Right lobe of liver (tissue), 6 donors: ENCODE results near the gene VPS37D. TPM values are rescaled to one million over a fixed set of nuclear protein-coding genes. Genes with fewer than 3 reads are reported as not detected.
"Not testable (repeated sequence)": the region's sequence is repeated elsewhere in the genome, so short reads cannot be mapped to it uniquely, and the experiment has no call there.

Experiments used
- ATAC-seq, 4 donors: fragments of 200-7000 bp; cut with Tn5 transposase; one replicate each; pipeline ENCODE4 v1.9.1; 2020; ENCODE audit warnings: mild to moderate bottlenecking in 4 of 4, moderate library complexity in 4 of 4
- DNase-seq, 3 donors: peaks; one replicate each; pipeline ENCODE4 v3.0.0-alpha.2; 2020
- H3K27ac ChIP-seq, 3 donors: fragments of 200-600 bp; one replicate each; pipeline ENCODE4 v1.8.0; 2022
- H3K27me3 ChIP-seq, 2 donors: fragments of 200-600 bp; one replicate each; pipeline ENCODE4 v1.8.0; 2022
- H3K36me3 ChIP-seq, 4 donors: fragments of 200-600 bp; sonication (generic) in 1 of 4; one replicate each; pipeline versions ENCODE4 v1.5.1 to v1.8.0; 2017 to 2022; ENCODE audit warnings: control low read depth in 1 of 4
- H3K4me1 ChIP-seq, 4 donors: fragments of 200-600 bp; sonication (generic) in 1 of 4; one replicate each; pipeline versions ENCODE4 v1.5.1 to v1.8.0; 2017 to 2022; ENCODE audit warnings: control low read depth in 1 of 4
- H3K4me3 ChIP-seq, 3 donors: fragments of 200-600 bp; one replicate each; pipeline ENCODE4 v1.8.0; 2022
- H3K9me3 ChIP-seq, 4 donors: fragments of 200-600 bp; sonication (generic) in 1 of 4; one replicate each; pipeline versions ENCODE4 v1.5.1 to v1.8.0; 2017 to 2022; ENCODE audit warnings: control low read depth in 1 of 4
- CTCF ChIP-seq, 4 donors: fragments of 200-600 bp in 3 of 4; fragments of 450-650 bp in 1 of 4; IDR thresholded peaks; one replicate each; pipeline versions ENCODE4 v1.5.1 to v1.8.0; 2016 to 2022; ENCODE audit warnings: antibody characterized with exemption in 4 of 4, mild to moderate bottlenecking in 2 of 4
- POLR2A ChIP-seq: fragments of 450-650 bp; IDR thresholded peaks from one replicate; pipeline ENCODE4 v1.6.1; 2017; ENCODE audit warnings: antibody characterized with exemption, mild to moderate bottlenecking
- WGBS: methylation state at CpG from one replicate; pipeline ENCODE4 v1.1.6; 2018; ENCODE audit warnings: low coverage, low lambda C conversion rate; ENCODE audit not compliant: insufficient coverage; ENCODE audit errors: missing lambda C conversion rate; 5-methylcytosine and 5-hydroxymethylcytosine counted together
- intact Hi-C, 2 donors: fragments of 100-400 bp; cut with DNase I; formaldehyde crosslinking; loops; one replicate each; pipeline versions ENCODE4 v1.11.2 to v1.14.1; 2022
- total RNA-seq, 6 experiments: library from RNA; depleted of rRNA in 2 of 6; stranded (reverse); fragments of >200 nt in 2 of 6; fragmentation: NEBNext Ultra II Directional in 3 of 6; extraction: Animal tissue kit (Norgen Biotek cat#: 25700) in 3 of 6; gene quantifications; one replicate each; pipeline versions ENCODE4 v1.1.0 to v1.2.4, GENCODE V29; 2016 to 2023
- donor health status: DM: no; HTN: yes; CAD: no.
- donor health status: DM: no; HTN: no; CAD: no.
- donor health status: DM: no; HTN: no; CAD: no.
- donor health status: DM: no; HTN: yes; CAD: no.
- donor health status: DM: no; HTN: yes; CAD: no.

The VPS37D gene
- total RNA-seq, 6 experiments from 2014 or later: 1.2 to 3.0 (median 2.2) TPM

DNA sequence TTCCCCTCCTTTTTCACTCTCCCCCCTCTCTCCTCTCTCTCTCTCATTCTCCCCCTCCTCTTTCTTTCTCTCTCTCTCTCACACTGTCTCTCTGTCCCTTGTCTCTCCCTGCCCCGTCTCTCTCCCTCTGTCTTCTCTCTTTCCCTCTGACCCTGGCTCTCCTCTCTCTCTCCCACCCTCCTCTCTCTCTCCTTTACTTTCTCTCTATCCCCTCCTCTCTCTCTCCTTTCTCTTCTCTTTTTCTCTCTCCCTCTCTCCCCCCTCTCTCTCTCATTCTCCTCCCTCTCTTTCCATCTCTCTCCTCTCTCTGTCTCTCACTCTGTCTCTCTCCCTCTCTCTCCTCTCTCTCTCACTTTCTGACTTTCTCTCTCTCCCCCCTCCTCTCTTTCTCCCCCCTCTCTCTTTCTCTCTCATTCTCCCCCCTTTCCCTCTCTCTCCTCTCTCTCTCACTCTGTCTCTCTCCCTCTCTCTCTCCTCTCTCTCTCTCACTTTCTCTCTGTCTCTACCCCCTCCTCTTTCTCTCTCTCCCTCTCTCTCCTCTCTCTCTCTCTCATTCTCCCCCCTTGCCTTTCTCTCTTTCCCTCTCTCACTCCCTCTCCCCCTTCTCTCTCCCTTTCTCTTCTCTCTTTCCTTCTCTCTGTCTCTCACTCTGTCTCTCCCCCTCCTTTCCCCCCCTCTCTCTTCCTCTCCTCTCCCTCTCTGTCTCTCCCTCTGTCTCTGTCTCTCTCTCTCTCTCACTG lies 18.9 kb upstream of the VPS37D start:
- no peak for DNase-seq
- intact Hi-C loops: no loop called here
- TF ChIP-seq POLR2A (no peak), CTCF (IDR thresholded peaks at IDR 0.05) (no peak)
- 41% methylated on average over 1 of the region's 1 CpG for WGBS
- Histone ChIP-seq H3K36me3 (no peaks in the 10 kb centered on the region), H3K27ac (no peak overlapping the region), H3K4me3 (no peak overlapping the region), H3K27me3 (no peaks in the 10 kb centered on the region), H3K9me3 (no peaks in the 10 kb centered on the region), H3K4me1 (peaks cover 0 to 9% (median 3%) of the 10 kb centered on the region in 4 donors)
- ATAC-seq: no peak

DNA sequence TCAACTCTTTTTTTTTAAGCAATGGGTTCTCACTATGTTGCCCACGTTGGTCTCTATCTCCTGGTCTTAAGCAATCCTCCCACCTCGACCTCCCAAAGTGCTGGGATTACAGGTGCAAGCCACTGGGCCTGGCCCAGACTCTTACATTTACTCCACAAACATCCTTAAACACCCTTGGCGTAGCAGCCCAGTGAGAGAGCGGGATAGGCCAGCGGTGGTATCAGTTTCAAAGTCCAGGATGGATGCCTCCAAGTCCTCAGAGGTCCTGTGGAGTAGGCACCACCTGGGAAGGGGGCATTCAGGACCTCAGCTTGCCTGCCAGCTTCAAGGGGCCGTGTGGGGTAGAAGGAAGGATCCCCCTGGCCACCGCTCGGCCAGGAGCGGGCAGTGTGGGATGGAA lies 18.1 kb upstream of the VPS37D start:
- peaks cover 0 to 9% (median 3%) of the 10 kb centered on the region in 4 donors for H3K4me1 ChIP-seq
- H3K27ac ChIP-seq: no peak overlapping the region
- no peaks in the 10 kb centered on the region for H3K27me3 ChIP-seq
- no peaks in the 10 kb centered on the region for H3K36me3 ChIP-seq
- ATAC-seq (no peak), DNase-seq (no peak)
- H3K4me3 ChIP-seq: no peak overlapping the region
- intact Hi-C loops: no loop called here
- 23% methylated on average over 6 of the region's 9 CpGs for WGBS
- no peaks in the 10 kb centered on the region for H3K9me3 ChIP-seq
- TF ChIP-seq POLR2A (no peak), CTCF (IDR thresholded peaks at IDR 0.05) (no peak)

DNA sequence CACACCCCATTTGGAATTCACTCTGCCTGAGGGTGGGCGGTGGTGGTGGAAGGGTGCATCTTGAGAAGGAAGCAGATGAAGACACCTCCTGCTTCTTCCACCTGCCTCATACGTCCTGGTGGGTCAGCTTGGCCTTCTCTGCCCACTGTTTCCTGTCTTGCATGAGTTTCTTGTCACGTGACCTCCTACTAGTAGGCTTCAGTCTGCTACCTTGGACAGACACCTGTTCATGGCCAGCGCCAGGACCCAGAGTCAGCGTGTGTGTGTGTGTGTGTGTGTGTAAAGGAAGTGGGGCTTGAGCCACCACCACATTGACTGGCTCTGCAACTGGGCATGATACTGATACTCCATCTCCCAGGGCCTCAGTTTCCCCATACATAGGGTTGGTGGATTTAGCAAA lies 17.1 kb upstream of the VPS37D start:
- TF ChIP-seq CTCF (IDR thresholded peaks at IDR 0.05) (no peak), POLR2A (no peak)
- no CpG with 5 or more reads among the region's 5 CpGs for WGBS
- H3K36me3 ChIP-seq: no peaks in the 10 kb centered on the region
- intact Hi-C loops: no loop called here
- DNase-seq: no peak
- no peak for ATAC-seq
- H3K4me1 ChIP-seq: peaks cover 0 to 9% (median 2%) of the 10 kb centered on the region in 4 donors
- no peak overlapping the region for H3K4me3 ChIP-seq
- H3K27ac ChIP-seq: no peak overlapping the region
- no peaks in the 10 kb centered on the region for H3K27me3 ChIP-seq
- H3K9me3 ChIP-seq: no peaks in the 10 kb centered on the region

DNA sequence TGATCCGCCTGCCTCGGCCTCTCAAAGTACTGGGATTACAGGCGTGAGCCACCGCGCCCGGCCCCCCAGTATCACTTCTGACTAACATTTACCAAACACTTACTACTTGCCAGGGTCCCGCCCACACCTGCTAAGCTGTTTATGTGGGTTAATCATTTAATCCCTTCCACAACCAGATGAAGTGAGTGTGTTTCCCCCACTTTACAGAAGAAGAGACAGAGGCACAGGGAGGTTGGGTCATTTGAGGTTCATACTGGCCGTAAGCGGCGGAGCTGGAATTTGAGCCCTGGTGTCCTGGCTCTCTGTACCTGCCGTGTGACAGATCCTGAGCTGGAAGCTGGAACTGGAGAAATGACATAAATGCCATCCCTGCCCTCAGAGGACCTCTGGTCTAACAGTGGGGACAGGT lies 15.1 kb upstream of the VPS37D start:
- 35% methylated on average over 11 of the region's 11 CpGs for WGBS

DNA sequence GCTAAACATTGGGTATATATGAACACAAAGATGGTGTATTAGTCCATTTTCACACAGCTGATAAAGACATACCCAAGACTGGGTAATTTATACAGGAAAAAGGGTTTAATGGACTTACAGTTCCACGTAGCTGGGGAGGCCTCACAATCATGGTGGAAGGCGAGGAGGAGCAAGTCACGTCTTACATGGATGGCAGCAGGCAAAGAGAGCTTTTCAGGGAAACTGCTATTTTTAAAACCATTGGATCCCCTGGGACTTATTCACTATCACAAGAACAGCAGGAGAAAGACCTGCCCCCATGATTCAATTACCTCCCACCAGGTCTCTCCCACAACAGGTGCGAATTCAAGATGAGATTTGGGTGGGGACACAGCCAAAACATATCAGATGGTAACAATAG lies 12.3 kb upstream of the VPS37D start:
- H3K4me1 ChIP-seq, H3K36me3 ChIP-seq, intact Hi-C loops, DNase-seq, H3K27me3 ChIP-seq, H3K9me3 ChIP-seq, H3K4me3 ChIP-seq, ATAC-seq, H3K27ac ChIP-seq: not testable (repeated sequence)
- WGBS: 73% methylated on average over 2 of the region's 4 CpGs

More for the DNA sequence above, 15.1 kb upstream of the VPS37D start:
- intact Hi-C loops: no loop called here
- DNase-seq (peak in 2 of 3 donors; percentile 72 to 85), ATAC-seq (peak; percentile 50 to 84 (median 72))
- TF ChIP-seq POLR2A (no peak), CTCF (IDR thresholded peaks at IDR 0.05) (no peak)
- H3K4me1 ChIP-seq: peaks cover 0 to 2% (median 0%) of the 10 kb centered on the region in 4 donors
- no peaks in the 10 kb centered on the region for H3K36me3 ChIP-seq
- no peak overlapping the region for H3K4me3 ChIP-seq
- peak overlapping the region in 2 of 3 donors; percentile 11 to 27 for H3K27ac ChIP-seq
- no peaks in the 10 kb centered on the region for H3K9me3 ChIP-seq
- no peaks in the 10 kb centered on the region for H3K27me3 ChIP-seq
